PC-9 (cell line): ENCODE results near the gene MAMLD1.

Experiments
- EZH2 ChIP-seq: fragments of 200-600 bp; sonication (generic); IDR thresholded peaks from 2 replicates; pipeline ENCODE4 v1.8.0; 2017; ENCODE audit warnings: antibody characterized with exemption, low read depth
- TF ChIP-seq, protein P1 (sequence below): fragments of 200-600 bp; sonication (generic); conservative IDR thresholded peaks from 2 replicates; pipeline ENCODE4 v1.6.1; 2017; ENCODE audit warnings: mixed run types, antibody characterized with exemption, mild to moderate bottlenecking, moderate library complexity

DNA sequence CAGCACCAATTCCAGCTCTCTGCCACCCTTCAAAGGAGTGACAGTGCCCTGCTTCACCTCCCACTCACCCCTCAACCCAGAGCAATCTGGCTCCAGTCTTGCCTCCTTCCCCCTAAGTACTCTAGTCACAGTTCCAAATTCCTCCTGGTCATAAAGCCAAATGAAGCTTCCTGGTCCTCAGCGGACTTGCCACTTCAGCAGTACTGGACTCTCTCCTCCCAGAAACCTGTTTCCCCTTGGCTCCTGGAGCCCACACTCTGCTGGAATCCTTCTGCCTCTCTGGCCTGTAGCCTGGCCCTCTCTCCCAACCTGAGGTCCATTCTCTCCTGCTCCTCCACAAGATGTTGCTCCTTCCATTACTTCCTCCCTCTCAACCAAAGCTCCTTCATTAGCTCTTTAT, 152.7 kb downstream of the MAMLD1 start:
- TF ChIP-seq, protein P1, sequence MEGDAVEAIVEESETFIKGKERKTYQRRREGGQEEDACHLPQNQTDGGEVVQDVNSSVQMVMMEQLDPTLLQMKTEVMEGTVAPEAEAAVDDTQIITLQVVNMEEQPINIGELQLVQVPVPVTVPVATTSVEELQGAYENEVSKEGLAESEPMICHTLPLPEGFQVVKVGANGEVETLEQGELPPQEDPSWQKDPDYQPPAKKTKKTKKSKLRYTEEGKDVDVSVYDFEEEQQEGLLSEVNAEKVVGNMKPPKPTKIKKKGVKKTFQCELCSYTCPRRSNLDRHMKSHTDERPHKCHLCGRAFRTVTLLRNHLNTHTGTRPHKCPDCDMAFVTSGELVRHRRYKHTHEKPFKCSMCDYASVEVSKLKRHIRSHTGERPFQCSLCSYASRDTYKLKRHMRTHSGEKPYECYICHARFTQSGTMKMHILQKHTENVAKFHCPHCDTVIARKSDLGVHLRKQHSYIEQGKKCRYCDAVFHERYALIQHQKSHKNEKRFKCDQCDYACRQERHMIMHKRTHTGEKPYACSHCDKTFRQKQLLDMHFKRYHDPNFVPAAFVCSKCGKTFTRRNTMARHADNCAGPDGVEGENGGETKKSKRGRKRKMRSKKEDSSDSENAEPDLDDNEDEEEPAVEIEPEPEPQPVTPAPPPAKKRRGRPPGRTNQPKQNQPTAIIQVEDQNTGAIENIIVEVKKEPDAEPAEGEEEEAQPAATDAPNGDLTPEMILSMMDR: no peak
- TF ChIP-seq EZH2: no peak
